B cell (primary cell): ENCODE measurements around the gene PPP1R3E. TPM values are rescaled to one million over a fixed set of nuclear protein-coding genes. Genes with fewer than 3 reads are reported as not detected.

Source experiments
- ATAC-seq: fragments of 200-7000 bp; cut with Tn5 transposase; one replicate; pipeline ENCODE4 v1.10.0; 2021; ENCODE audit warnings: low read depth, mild to moderate bottlenecking, moderate number of reproducible peaks, moderate library complexity
- CTCF ChIA-PET: fragments of 350-600 bp; sonication (Branson Sonifier 250); formaldehyde crosslinking; loops from one replicate; lab custom pipeline; 2021; ENCODE audit warnings: antibody characterized with exemption, inconsistent platforms; lab: Charles Lee
- POLR2A ChIA-PET: fragments of 350-600 bp; sonication (Branson Sonifier 250); formaldehyde crosslinking; loops from one replicate; lab custom pipeline; 2021; ENCODE audit warnings: antibody characterized with exemption; lab: Charles Lee
- DNase-seq: peaks from one replicate; pipeline ENCODE4 v3.0.0; 2013
- H2AFZ ChIP-seq: 2 replicates; pipeline ENCODE4 v1.6.1; 2012; ENCODE audit warnings: mild to moderate bottlenecking, low read depth, low read length; ENCODE audit not compliant: insufficient read depth, poor library complexity, severe bottlenecking
- H3K27ac ChIP-seq, 2 donors: 1 replicate in 1 of 2; 2 replicates in 1 of 2; pipeline ENCODE4 v1.5.1; 2012 to 2013; ENCODE audit warnings: low read length in 2 of 2, mild to moderate bottlenecking in 2 of 2, moderate library complexity in 1 of 2
- H3K27me3 ChIP-seq, 4 experiments: fragments of 200-600 bp in 1 of 4; sonication (generic) in 1 of 4; replicated peaks in 1 of 4; 1 replicate in 2 of 4; 2 replicates in 2 of 4; pipeline versions ENCODE4 v1.6.1 to v1.7.0; 2013 to 2016; ENCODE audit warnings: low read length in 3 of 4, mild to moderate bottlenecking in 2 of 4, mixed read lengths in 1 of 4, moderate library complexity in 1 of 4; ENCODE audit not compliant: insufficient read depth in 4 of 4, control insufficient read depth in 3 of 4; ENCODE audit errors: control extremely low read depth in 1 of 4
- H3K36me3 ChIP-seq, 2 experiments: replicated peaks in 1 of 2; 1 replicate in 1 of 2; 2 replicates in 1 of 2; pipeline versions ENCODE4 v1.6.1 to v1.7.1; 2013; ENCODE audit warnings: low read length in 1 of 2; ENCODE audit not compliant: insufficient read depth in 2 of 2, control insufficient read depth in 1 of 2; ENCODE audit errors: control extremely low read depth in 1 of 2, extremely low read depth in 1 of 2
- H3K4me1 ChIP-seq, 2 donors: fragments of 200-600 bp in 1 of 2; sonication (generic) in 1 of 2; 1 replicate in 1 of 2; 2 replicates in 1 of 2; pipeline versions ENCODE4 v1.5.1 to v1.6.1; 2013 to 2017; ENCODE audit warnings: low read length in 2 of 2; ENCODE audit not compliant: control insufficient read depth in 2 of 2, insufficient read depth in 2 of 2
- H3K4me2 ChIP-seq: replicated peaks from 2 replicates; pipeline ENCODE3; 2012; ENCODE audit warnings: mild to moderate bottlenecking, low read depth, low read length; ENCODE audit not compliant: poor library complexity, severe bottlenecking
- H3K4me3 ChIP-seq, 5 experiments: fragments of 200-600 bp in 1 of 5; sonication (generic) in 1 of 5; 1 replicate in 3 of 5; 2 replicates in 2 of 5; pipeline versions ENCODE4 v1.5.1 to v1.7.0; 2011 to 2016; ENCODE audit warnings: low read length in 4 of 5, mild to moderate bottlenecking in 4 of 5, low read depth in 2 of 5, control low read depth in 1 of 5, moderate library complexity in 1 of 5; ENCODE audit not compliant: insufficient read depth in 1 of 5; ENCODE audit errors: control extremely low read depth in 1 of 5, extremely low read depth in 1 of 5
- H3K79me2 ChIP-seq: fragments of 200-600 bp; sonication (generic); one replicate; pipeline ENCODE4 v1.6.0; 2016; ENCODE audit warnings: low read length; ENCODE audit not compliant: control insufficient read depth, insufficient read depth
- H3K9ac ChIP-seq: fragments of 200-600 bp; sonication (generic); 2 replicates; pipeline ENCODE4 v1.6.1; 2017; ENCODE audit warnings: mild to moderate bottlenecking, low read length, moderate library complexity
- H3K9me3 ChIP-seq, 3 donors: one replicate each; pipeline versions ENCODE4 v1.6.1 to v1.7.1; 2013; ENCODE audit warnings: low read length in 2 of 3; ENCODE audit not compliant: control insufficient read depth in 2 of 3, insufficient read depth in 1 of 3; ENCODE audit errors: control extremely low read depth in 1 of 3
- H4K20me1 ChIP-seq: 2 replicates; pipeline ENCODE4 v1.6.0; 2012; ENCODE audit warnings: mild to moderate bottlenecking, low read length; ENCODE audit not compliant: insufficient read depth, control insufficient read depth, poor library complexity, severe bottlenecking
- H3K27ac Mint-ChIP-seq: one replicate; pipeline ENCODE4 v1.8.0; 2021; ENCODE audit warnings: mixed read lengths
- H3K27me3 Mint-ChIP-seq: one replicate; pipeline ENCODE4 v1.8.0; 2021; ENCODE audit warnings: mixed read lengths
- H3K4me1 Mint-ChIP-seq: one replicate; pipeline ENCODE4 v1.8.0; 2021; ENCODE audit warnings: mixed read lengths
- H3K4me3 Mint-ChIP-seq: one replicate; pipeline ENCODE4 v1.8.0; 2021; ENCODE audit warnings: mixed read lengths
- H3K9me3 Mint-ChIP-seq: one replicate; pipeline ENCODE4 v1.8.0; 2022; ENCODE audit warnings: mixed read lengths; ENCODE audit not compliant: insufficient read depth
- EZH2 ChIP-seq: IDR thresholded peaks from 2 replicates; pipeline ENCODE4 v1.6.1; 2012; ENCODE audit warnings: borderline replicate concordance, low read depth, mild to moderate bottlenecking, moderate library complexity, low read length; ENCODE audit not compliant: insufficient read depth, poor library complexity, severe bottlenecking
- WGBS: methylation state at CpG from one replicate; pipeline ENCODE4 v1.1.5; 2013; ENCODE audit warnings: missing lambda C conversion rate; ENCODE audit not compliant: insufficient coverage; 5-methylcytosine and 5-hydroxymethylcytosine counted together
- intact Hi-C: fragments of 100-400 bp; cut with micrococcal nuclease; formaldehyde crosslinking; loops from one replicate; pipeline ENCODE4 v1.10.0; 2022
- polyA plus RNA-seq: library from polyadenylated mRNA; depleted of rRNA; stranded (reverse); fragments of >200 nt; gene quantifications from 2 replicates; pipeline ENCODE4 v1.2.3, GENCODE V29; 2012
- total RNA-seq, 2 donors: library from RNA; stranded (reverse); fragments of 120-200 nt in 1 of 2; gene quantifications; 1 replicate in 1 of 2; 2 replicates in 1 of 2; pipeline versions ENCODE4 v1.2.3 to v1.2.4, GENCODE V29; 2013 to 2022
- TF ChIP-seq, protein P1 (sequence below): fragments of 200-600 bp; IDR thresholded peaks from one replicate; pipeline ENCODE4 v1.8.0; 2022; ENCODE audit warnings: antibody characterized with exemption, mild to moderate bottlenecking

Gene PPP1R3E
- total and polyA plus RNA-seq, 2 donors (not counting 1 experiment from before 2014, with no cell fraction given) = 56.9 to 76.7 TPM

DNA sequence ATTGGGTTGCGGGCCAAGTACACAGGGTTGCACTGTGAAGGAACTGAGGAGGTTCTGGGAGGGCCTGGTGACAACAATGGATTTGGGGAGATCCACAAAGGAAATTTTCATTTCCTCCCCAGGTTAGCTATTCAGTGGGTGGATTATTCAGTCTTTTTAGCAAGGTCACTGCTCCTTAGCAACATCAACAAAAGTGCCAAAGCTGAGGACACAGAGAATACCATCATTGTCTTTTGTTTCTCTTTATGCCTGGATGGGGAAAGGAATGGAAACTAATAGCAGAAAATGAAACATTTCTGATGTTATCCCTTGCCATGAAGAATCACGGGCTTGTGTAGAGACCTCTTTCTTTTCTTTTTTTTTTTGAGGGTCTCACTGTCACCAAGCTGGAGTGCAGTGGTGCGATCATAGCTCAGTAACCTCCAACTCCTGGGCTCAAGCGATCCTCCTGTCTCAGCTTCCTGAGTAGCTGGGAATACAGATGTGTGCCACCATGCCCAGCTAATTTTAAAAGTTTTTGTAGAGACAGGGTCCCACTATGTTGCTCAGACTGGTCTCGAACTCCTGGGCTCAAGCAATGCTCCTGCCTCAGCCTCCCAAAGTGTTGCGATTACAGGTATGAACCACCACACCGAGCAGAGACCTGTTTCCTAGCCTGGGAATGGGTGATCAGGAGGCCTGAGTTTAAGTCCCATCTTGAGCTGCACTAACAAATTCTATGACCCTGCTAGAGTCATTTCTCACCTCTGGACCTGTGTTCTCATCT is 6.5 kb downstream of the PPP1R3E start:
- no peak overlapping the region for H3K4me3 ChIP-seq
- no peak overlapping the region for H3K27ac ChIP-seq
- WGBS = 95% methylated on average over 5 of the region's 7 CpGs
- no peak overlapping the region for H2AFZ ChIP-seq
- POLR2A ChIA-PET = no interaction called here
- ATAC-seq (no peak), DNase-seq (no peak)
- H3K4me2 ChIP-seq = no peak overlapping the region
- Mint-ChIP-seq H3K4me1 (peaks cover 31% of the 10 kb centered on the region), H3K27ac (no peak overlapping the region), H3K9me3 (no peaks in the 10 kb centered on the region), H3K27me3 (no peaks in the 10 kb centered on the region), H3K4me3 (no peak overlapping the region)
- no peak for TF ChIP-seq EZH2
- TF ChIP-seq, protein P1, sequence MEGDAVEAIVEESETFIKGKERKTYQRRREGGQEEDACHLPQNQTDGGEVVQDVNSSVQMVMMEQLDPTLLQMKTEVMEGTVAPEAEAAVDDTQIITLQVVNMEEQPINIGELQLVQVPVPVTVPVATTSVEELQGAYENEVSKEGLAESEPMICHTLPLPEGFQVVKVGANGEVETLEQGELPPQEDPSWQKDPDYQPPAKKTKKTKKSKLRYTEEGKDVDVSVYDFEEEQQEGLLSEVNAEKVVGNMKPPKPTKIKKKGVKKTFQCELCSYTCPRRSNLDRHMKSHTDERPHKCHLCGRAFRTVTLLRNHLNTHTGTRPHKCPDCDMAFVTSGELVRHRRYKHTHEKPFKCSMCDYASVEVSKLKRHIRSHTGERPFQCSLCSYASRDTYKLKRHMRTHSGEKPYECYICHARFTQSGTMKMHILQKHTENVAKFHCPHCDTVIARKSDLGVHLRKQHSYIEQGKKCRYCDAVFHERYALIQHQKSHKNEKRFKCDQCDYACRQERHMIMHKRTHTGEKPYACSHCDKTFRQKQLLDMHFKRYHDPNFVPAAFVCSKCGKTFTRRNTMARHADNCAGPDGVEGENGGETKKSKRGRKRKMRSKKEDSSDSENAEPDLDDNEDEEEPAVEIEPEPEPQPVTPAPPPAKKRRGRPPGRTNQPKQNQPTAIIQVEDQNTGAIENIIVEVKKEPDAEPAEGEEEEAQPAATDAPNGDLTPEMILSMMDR = no peak
- CTCF ChIA-PET = interaction anchor here (1.1 to 8.6 kb wide), 6 partner anchors 8 to 176 kb away, joined by 3 to 56 read pairs (median 12); partner anchors contain the start of genes BCL2L2, HOMEZ and PABPN1
- intact Hi-C loops = no loop called here
- no peak overlapping the region for H3K9ac ChIP-seq
- H3K36me3 ChIP-seq = peaks cover 0 to 14% of the 10 kb centered on the region in 2 experiments
- H3K27me3 ChIP-seq = no peaks in the 10 kb centered on the region
- no peaks in the 10 kb centered on the region for H4K20me1 ChIP-seq
- H3K9me3 ChIP-seq = no peaks in the 10 kb centered on the region
- H3K79me2 ChIP-seq = peaks cover 6% of the 10 kb centered on the region
- peaks cover 14 to 22% of the 10 kb centered on the region in 2 donors for H3K4me1 ChIP-seq
